GM18520 (cell line): Measurements from ENCODE around the gene TAS1R2.
"Not testable (repeated sequence)": the region's sequence is repeated elsewhere in the genome, so short reads cannot be mapped to it uniquely, and the experiment has no call there.

Experiments used
- ATAC-seq: cut with Tn5 transposase; IDR thresholded peaks from one replicate; pipeline ENCODE4 v1.9.1; 2021; ENCODE audit not compliant: unreplicated experiment

The TAS1R2 gene

DNA sequence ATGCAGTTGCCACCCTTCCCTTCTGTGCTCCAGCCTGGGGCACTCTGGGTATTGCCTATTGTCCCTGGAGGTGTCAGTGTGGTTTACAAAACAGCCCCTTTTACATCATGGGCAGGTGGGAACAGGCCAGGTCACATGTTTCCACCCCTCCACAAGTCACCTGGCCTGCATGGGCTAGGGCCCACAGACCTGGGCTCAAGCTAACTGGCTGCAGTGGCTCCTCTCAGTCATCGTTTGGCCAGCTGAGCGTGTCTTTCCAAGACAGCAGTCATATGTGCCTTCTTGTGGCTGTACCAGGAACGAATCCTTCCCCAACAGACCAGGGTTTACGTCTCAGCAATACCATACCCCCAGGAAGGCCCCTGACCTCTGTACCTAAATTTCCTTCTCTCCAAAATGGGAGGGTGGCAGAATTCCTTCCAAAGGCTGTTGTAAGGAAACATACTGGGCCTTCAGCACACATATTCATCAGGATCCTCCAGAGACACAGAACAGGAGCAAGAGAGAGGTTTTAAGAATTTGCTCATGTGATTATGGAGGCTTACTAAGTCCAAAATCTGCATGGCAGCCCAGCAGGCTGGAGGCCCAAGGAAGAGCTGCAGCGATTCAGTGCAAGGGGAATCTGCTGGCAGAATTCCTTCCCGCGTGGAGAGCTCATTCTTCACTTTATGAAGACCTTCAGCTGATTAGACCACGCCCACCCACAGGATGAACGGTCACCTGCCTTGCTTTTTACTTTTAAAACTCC, 10.6 kb upstream of the TAS1R2 start:
- ATAC-seq: no peak

DNA sequence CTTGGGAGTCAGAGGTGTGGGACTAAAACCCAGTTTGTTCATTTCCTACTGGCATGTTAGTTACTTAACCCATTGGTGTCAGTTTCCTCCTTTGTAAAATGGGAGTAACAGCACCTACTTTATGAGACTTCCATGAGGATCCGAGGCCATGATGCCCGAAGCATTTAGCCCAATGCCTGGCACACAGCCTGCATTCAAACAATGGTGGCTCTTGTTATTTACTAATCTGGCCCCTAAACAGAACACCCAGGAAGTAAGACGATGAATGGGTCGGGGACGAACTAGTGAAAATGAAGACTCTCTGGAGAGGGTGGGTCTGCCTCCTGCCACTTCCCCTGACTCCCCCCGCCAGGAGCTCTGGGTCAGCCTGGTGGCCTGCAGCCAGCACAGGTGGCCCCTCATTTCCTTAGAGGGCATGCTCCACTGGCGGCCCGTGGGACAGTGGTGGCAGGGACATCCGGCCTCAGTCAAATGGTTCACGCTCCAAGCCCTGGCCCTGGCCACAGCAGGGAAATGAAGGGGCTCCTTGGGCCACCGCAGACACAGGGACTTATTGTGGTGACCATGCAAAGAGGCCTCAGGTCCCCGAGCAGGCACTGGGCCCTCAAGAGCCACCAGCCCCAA, 9.5 kb upstream of the TAS1R2 start:
- no peak for ATAC-seq

- ATAC-seq: no peak
Observed at GRCh38 chr1:18868354-18868753, 8.9 kb upstream of the TAS1R2 start.

DNA sequence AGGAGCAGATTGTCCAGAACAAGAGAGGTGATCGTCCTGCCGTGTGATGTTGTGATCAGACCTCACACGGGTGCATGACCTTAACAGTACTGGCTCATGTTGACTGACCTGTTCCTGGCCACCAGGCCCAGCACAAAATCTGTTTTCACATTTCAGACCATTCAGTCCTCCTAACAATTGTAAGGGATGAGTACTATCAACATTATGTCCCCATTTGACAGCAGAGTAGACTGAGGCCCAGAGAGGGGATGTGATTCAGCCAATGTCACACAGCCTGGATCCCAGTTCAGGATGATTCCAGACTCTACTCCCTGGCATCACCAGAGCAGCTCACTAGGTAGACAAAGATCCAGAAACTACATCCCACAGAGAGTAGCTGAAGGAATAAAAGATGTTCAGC, 7.4 kb upstream of the TAS1R2 start:
- ATAC-seq: no peak

DNA sequence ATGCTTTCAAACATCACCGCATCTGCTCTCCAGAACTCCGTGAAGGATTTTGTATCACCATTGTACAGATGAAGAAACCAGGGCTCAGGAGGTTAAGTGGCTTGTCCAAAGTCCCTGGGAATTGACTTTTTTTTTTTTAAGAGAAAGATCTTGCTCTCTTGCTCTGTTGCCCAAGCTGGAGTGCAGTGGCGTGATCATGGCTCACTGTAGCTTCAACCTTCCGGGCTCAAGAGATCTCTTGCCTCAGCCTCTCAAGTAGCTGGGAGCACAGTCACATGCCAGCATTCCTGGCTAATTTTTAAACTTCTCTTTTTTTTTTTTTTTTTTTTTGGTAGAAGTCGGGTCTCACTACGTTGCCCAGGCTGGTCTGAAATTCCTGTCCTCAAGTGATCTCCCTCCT, 6.9 kb upstream of the TAS1R2 start:
- no peak for ATAC-seq

GRCh38 chr1:18865176-18865575, 5.7 kb upstream of the TAS1R2 start:
- ATAC-seq: no peak

- ATAC-seq: no peak
Observed at GRCh38 chr1:18861590-18861989, 2.1 kb upstream of the TAS1R2 start.

DNA sequence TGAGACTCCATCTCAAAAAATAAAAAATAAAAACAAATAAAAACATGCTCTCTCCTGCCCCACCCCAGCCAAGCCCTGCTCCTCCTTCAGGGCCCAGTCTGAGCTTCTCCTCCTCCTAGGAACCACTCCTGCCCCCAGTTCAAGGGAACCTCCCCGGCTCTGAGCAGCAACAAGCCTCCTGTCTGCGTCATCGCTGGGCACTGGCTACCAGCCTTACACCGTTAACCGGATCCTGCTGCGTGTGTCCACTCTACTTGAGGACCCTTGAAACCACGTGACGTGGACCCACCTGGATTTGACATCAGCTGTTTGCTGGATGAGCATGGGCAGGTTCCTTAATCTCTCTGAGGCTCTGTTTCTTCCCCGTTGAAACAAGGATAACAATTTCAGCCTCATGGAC, 1.6 kb upstream of the TAS1R2 start:
- no peak for ATAC-seq

- ATAC-seq: no peak
Observed at GRCh38 chr1:18858070-18858688, 1.3 kb downstream of the TAS1R2 start.

DNA sequence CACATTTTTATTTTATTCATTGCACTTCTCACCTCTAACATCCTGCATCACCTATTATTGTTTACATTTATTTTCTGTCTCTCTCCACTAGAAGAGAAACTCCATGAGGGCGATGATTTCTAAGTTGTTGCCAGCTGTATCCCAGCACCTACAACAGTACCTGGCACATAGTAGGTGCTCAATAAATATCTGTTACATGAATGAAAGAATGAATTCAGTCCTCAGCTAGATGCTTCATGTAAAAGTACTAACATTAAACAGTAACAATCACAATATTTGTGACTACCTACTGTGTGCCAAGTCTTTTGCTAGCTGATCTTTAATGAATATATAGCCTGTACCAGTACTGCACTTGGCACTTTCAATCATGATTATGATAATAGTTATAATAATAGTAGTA, 3.0 kb downstream of the TAS1R2 start:
- ATAC-seq: no peak

DNA sequence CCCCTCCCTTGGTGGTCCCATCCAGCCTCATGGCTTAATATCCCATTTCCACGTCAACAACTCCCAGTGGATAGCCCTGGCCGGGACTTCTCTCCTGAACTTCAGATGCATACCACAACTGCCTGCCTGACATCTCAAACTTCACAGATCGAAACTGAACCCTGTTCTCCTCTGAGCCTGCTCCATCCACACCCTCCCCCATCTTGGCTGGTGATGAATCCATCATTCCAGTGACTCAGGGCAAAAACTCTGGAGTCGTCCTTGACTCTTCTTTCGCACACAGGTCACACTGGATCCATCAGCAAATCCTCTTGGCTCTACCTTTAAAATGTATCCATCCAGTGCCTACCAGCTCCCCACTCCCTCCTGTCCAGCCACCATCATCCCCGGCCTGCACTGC, 3.9 kb downstream of the TAS1R2 start:
- no peak for ATAC-seq

GRCh38 chr1:18854331-18855025, 5.0 kb downstream of the TAS1R2 start:
- ATAC-seq: no peak

DNA sequence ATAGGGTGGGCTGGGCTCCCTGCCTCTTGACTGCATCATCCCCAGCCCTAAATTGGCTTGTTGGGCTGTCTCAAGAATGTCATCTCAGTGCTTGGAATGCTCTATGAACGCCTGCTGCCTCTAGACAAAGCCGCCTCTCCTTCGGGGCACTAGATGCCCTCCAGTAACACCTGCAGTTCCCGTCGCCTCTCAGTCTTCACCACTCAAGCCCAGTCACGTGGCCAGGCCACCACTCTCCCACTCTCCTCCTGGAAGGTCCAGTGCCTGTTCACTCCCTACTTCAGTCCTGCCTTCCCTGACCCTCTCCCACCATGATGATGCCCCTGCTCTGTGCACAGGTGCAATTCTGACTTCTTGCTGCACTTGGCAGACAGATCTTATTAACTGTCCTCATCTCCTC, 7.0 kb downstream of the TAS1R2 start:
- no peak for ATAC-seq

- ATAC-seq: no peak
Observed at GRCh38 chr1:18849261-18849711, 10.2 kb downstream of the TAS1R2 start.

- ATAC-seq: not testable (repeated sequence)
Observed at GRCh38 chr1:18847723-18848122, 11.7 kb downstream of the TAS1R2 start.

DNA sequence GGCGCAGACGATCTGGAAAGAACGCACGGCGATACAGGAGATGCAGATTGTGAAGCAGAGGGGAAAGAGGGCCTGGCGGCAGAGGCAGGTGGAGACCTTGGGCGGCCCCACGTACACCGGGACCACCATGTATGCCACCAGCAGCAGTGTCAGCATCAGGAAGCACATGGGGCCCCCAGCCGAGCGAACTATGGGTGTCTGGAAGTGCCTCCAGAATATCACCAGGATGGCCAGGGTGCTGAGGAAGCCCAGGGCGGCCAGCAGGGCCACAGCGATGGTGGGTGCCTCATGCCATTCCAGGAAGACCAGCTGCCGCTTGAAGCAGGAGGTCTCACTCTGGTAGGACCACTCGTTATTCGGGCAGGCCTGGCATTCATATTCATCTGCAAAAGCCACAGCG, 19.3 kb downstream of the TAS1R2 start:
- ATAC-seq: no peak

DNA sequence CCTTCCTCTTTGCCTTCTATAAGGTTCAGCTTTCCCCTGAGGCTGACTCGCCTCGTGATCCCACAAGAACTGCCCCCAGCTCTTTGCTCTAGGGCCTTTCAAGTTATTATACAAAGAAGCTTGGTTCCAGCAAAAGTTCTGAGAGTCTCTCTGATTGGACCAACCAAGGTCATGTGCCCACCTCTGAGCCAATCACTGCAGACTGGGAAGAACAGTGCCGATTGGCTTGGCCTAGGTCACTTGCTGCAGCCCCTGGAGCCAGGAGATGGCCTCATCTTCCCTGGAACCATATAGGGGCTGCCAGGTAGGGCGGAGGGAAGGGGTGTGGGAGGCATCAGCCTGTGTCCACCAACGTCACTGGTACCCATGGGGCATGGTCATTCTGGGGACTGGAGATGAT, 22.8 kb downstream of the TAS1R2 start:
- no peak for ATAC-seq

- not testable (repeated sequence) for ATAC-seq
Observed at GRCh38 chr1:18832319-18832718, 27.1 kb downstream of the TAS1R2 start.

GRCh38 chr1:18831656-18832055, 27.8 kb downstream of the TAS1R2 start:
- ATAC-seq: no peak

DNA sequence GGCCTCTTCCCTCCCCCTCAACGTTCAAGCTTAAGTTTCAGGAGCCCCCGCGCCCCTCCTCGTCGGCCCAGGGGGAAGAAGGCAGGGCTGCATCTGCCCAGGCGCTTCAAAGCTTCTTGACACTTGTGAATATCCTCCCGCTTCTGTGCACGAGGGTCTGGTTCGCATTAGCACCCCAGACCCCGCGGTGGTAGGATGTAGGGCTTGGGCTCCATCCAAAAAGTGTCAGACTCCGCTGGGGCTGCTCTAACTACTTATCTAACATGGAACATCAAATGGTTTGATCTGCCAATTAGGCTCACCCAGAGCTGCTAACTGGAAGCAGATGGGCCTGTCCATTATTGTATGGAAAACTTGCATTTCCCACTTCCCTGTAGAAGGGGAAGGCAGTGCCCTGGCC, 28.9 kb downstream of the TAS1R2 start:
- no peak for ATAC-seq

DNA sequence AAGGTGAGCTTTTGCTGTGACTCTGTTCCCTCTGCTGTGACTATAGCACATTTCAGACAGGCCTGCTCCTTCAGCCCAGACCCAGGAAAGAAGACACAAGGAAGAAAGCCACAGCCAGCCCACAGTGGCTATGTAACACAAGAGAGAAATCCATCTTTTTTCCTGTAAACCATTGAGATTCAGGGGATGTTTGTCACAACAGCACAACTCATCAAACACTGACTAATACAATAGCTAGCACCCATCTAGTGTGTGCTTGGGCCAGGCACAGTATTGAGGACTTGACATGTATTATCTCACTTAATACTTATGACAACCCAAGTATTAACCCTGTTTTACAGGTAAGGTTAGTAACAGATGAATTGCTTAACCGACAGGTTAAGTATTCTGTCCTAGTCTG, 29.8 kb downstream of the TAS1R2 start:
- no peak for ATAC-seq

DNA sequence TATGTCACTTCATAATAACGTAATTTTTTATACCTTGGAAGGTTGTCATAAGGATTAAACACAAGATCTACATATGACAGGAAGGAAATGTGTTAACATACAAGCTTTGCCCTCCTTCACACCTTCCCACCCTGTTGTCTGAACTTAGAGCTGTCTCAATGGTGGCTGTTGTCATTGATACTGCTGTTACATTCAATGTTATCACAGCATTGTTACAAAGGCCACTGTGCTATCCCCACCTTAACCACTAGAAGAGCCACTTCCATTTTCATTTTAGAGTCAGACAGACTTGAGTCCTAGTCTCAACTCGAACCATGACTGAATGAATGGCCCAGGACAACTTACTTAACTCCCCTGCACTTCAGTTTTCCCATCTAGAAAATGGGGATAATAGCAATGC, 31.2 kb downstream of the TAS1R2 start:
- ATAC-seq: no peak
